Panc1 (cell line): ENCODE results near the gene ZNF764. TPM values are rescaled to one million over a fixed set of nuclear protein-coding genes. Genes with fewer than 3 reads are reported as not detected.

ENCODE experiments used
- ATAC-seq: fragments of 200-7000 bp; cut with Tn5 transposase; 2 replicates; pipeline ENCODE4 v1.9.1; 2020; ENCODE audit warnings: mild to moderate bottlenecking, moderate library complexity
- BruUV-seq: library from RNA; stranded (reverse); fragments of 400-500 nt; replicated peaks from 2 replicates; lab custom pipeline; 2021; lab: Mats Ljungman, UMichigan
- CTCF ChIA-PET: fragments of 300-600 bp; sonication (Branson Sonifier 250); formaldehyde crosslinking; loops from one replicate; lab custom pipeline; 2022; ENCODE audit warnings: antibody characterized with exemption; lab: Charles Lee
- POLR2A ChIA-PET: fragments of 300-600 bp; sonication (Branson Sonifier 250); formaldehyde crosslinking; loops from one replicate; lab custom pipeline; 2022; ENCODE audit warnings: antibody characterized with exemption; lab: Charles Lee
- DNase-seq: peaks from one replicate; pipeline ENCODE4 v3.0.0-alpha.2; 2010; ENCODE audit warnings: low read depth, low spot score
- H3K27ac ChIP-seq: 2 replicates; pipeline ENCODE4 v1.5.1; 2011; ENCODE audit warnings: mild to moderate bottlenecking, low read length, inconsistent platforms
- H3K27me3 ChIP-seq: fragments of 200-500 bp; sonication (Bioruptor generic); 2 replicates; pipeline ENCODE4 v1.6.0; 2014; ENCODE audit warnings: low read length, inconsistent platforms; ENCODE audit not compliant: control insufficient read depth, insufficient read depth
- H3K36me3 ChIP-seq: fragments of 200-500 bp; sonication (Bioruptor generic); 2 replicates; pipeline ENCODE4 v1.5.1; 2014; ENCODE audit warnings: inconsistent platforms, mild to moderate bottlenecking, low read length, moderate library complexity; ENCODE audit not compliant: control insufficient read depth, insufficient read depth
- H3K4me1 ChIP-seq: 2 replicates; pipeline ENCODE4 v1.5.1; 2011; ENCODE audit warnings: inconsistent platforms, mild to moderate bottlenecking, low read length, moderate library complexity; ENCODE audit not compliant: control insufficient read depth, insufficient read depth
- H3K4me3 ChIP-seq, 2 experiments: 2 replicates each; pipeline ENCODE4 v1.5.1; 2011 to 2012; ENCODE audit warnings: low read depth in 2 of 2, low read length in 2 of 2, mild to moderate bottlenecking in 2 of 2, inconsistent platforms in 1 of 2, moderate library complexity in 1 of 2
- H3K9me3 ChIP-seq: fragments of 200-500 bp; sonication (Bioruptor generic); 2 replicates; pipeline ENCODE4 v1.5.1; 2014; ENCODE audit warnings: low read depth, mild to moderate bottlenecking, inconsistent platforms, low read length, moderate library complexity; ENCODE audit not compliant: control insufficient read depth, insufficient read depth
- CTCF ChIP-seq: fragments of 450-650 bp; IDR thresholded peaks from 2 replicates; pipeline ENCODE4 v1.5.1; 2017; ENCODE audit warnings: mild to moderate bottlenecking
- POLR2AphosphoS5 ChIP-seq: IDR thresholded peaks from 2 replicates; pipeline ENCODE4 v1.6.1; 2012; ENCODE audit warnings: mild to moderate bottlenecking, low read depth, low read length, moderate library complexity
- SIN3A ChIP-seq: IDR thresholded peaks from 2 replicates; pipeline ENCODE4 v1.6.1; 2012; ENCODE audit warnings: low read depth, mild to moderate bottlenecking, low read length, moderate library complexity, borderline replicate concordance; ENCODE audit not compliant: insufficient read depth
- TCF7L2 ChIP-seq: IDR thresholded peaks from 2 replicates; pipeline ENCODE4 v1.6.1; 2011; ENCODE audit warnings: mild to moderate bottlenecking, low read depth, low read length, inconsistent platforms
- in situ Hi-C: cut with HindIII; loops from 2 replicates; pipeline ENCODE4 v1.10.0; 2016; ENCODE audit warnings: low sequenced_read_pairs, low pct_unique_long_range_greater_than_20kb
- intact Hi-C: fragments of 100-400 bp; cut with micrococcal nuclease; formaldehyde crosslinking; loops from one replicate; pipeline ENCODE4 v1.10.0; 2022; ENCODE audit not compliant: unreplicated experiment
- total RNA-seq: library from RNA; stranded (reverse); gene quantifications from one replicate; pipeline ENCODE4 v1.2.1, GENCODE V29; 2021; ENCODE audit not compliant: unreplicated experiment
- TF ChIP-seq, protein P1 (sequence below), 2 experiments: IDR thresholded peaks; 2 replicates each; pipeline ENCODE4 v1.6.1; 2011 to 2012; ENCODE audit warnings: low read depth in 2 of 2, control low read depth in 1 of 2, low read length in 1 of 2, mild to moderate bottlenecking in 1 of 2, moderate library complexity in 1 of 2; ENCODE audit not compliant: insufficient read depth in 1 of 2

ZNF764 gene
- total RNA-seq, 1 experiment from 2014 or later, result 16.7 TPM

DNA sequence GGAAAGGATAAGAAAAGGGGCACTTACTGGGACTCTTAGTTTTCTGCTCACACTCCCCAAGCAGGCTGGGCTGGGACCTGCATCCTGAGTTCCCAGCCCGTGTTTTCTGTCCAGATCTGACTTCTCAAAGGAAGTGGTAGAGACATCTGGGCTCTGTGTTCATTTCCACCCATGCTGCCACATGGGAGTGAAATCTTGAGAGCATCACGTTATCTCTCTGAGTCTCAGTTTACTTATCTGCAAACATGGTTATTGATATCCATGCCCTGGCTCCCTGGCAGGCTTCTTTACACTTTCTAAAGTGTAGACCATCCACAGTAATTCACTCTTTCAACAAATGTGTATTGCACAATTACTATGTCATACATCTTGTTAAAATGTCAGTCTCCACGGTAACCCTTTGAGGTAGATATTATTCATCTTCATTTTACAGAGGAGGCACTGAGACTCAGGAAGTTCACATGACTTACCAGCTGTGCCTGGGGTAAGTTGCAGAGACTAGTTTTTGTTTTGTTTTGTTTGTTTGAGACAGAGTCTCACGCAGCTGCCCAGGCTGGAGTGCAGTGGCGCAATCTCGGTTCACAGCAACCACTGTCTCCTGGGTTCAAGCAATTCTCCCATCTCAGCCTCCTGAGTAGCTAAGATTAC lies 9.9 kb upstream of the ZNF764 start:
- Histone ChIP-seq H3K4me3 (no peak overlapping the region), H3K4me1 (peaks cover 9% of the 10 kb centered on the region), H3K36me3 (no peaks in the 10 kb centered on the region), H3K27ac (no peak overlapping the region), H3K27me3 (no peaks in the 10 kb centered on the region), H3K9me3 (no peaks in the 10 kb centered on the region)
- ATAC-seq, result no peak
- no TSS peak for BruUV-seq
- TF ChIP-seq POLR2AphosphoS5 (no peak), TCF7L2 (peak; percentile 79)
- ChIA-PET POLR2A (no interaction called here), CTCF (no interaction called here)
- in situ Hi-C loops (no loop called here), intact Hi-C loops (no loop called here)
- peak; percentile 24 for DNase-seq

- BruUV-seq, result no TSS peak
- TF ChIP-seq, protein P1, sequence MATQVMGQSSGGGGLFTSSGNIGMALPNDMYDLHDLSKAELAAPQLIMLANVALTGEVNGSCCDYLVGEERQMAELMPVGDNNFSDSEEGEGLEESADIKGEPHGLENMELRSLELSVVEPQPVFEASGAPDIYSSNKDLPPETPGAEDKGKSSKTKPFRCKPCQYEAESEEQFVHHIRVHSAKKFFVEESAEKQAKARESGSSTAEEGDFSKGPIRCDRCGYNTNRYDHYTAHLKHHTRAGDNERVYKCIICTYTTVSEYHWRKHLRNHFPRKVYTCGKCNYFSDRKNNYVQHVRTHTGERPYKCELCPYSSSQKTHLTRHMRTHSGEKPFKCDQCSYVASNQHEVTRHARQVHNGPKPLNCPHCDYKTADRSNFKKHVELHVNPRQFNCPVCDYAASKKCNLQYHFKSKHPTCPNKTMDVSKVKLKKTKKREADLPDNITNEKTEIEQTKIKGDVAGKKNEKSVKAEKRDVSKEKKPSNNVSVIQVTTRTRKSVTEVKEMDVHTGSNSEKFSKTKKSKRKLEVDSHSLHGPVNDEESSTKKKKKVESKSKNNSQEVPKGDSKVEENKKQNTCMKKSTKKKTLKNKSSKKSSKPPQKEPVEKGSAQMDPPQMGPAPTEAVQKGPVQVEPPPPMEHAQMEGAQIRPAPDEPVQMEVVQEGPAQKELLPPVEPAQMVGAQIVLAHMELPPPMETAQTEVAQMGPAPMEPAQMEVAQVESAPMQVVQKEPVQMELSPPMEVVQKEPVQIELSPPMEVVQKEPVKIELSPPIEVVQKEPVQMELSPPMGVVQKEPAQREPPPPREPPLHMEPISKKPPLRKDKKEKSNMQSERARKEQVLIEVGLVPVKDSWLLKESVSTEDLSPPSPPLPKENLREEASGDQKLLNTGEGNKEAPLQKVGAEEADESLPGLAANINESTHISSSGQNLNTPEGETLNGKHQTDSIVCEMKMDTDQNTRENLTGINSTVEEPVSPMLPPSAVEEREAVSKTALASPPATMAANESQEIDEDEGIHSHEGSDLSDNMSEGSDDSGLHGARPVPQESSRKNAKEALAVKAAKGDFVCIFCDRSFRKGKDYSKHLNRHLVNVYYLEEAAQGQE (IDR thresholded peaks at IDR 0.05; ENCODE audit: insufficient read depth in 1 of 2, low read depth in 2 of 2, low read length in 1 of 2), result no peak
- TF ChIP-seq TCF7L2, result no peak
- no peak for TF ChIP-seq CTCF
- TF ChIP-seq SIN3A, result no peak
- no peak for TF ChIP-seq POLR2AphosphoS5
- Histone ChIP-seq H3K4me3 (no peak overlapping the region), H3K4me1 (peaks cover 9% of the 10 kb centered on the region), H3K27me3 (no peaks in the 10 kb centered on the region), H3K36me3 (no peaks in the 10 kb centered on the region), H3K27ac (no peak overlapping the region), H3K9me3 (no peaks in the 10 kb centered on the region)
- DNase-seq, result no peak
- POLR2A ChIA-PET, result no interaction called here
- ATAC-seq, result no peak
- CTCF ChIA-PET, result no interaction called here
- intact Hi-C loops, result no loop called here
- in situ Hi-C loops, result no loop called here
These were observed 9.2 kb upstream of the ZNF764 start for GRCh38 chr16:30567160-30567990.

GRCh38 chr16:30566531-30566930 lies 8.4 kb upstream of the ZNF764 start:
- peaks cover 9% of the 10 kb centered on the region for H3K4me1 ChIP-seq
- DNase-seq (no peak), ATAC-seq (no peak)
- in situ Hi-C loops, result no loop called here
- no TSS peak for BruUV-seq
- TF ChIP-seq SIN3A (no peak), POLR2AphosphoS5 (no peak), TCF7L2 (no peak)
- TF ChIP-seq, protein P1 (IDR thresholded peaks at IDR 0.05; ENCODE audit: insufficient read depth in 1 of 2, low read depth in 2 of 2, low read length in 1 of 2), result no peak
- ChIA-PET CTCF (no interaction called here), POLR2A (no interaction called here)
- no peaks in the 10 kb centered on the region for H3K36me3 ChIP-seq
- no peaks in the 10 kb centered on the region for H3K27me3 ChIP-seq
- no peak overlapping the region for H3K27ac ChIP-seq
- intact Hi-C loops, result no loop called here
- H3K4me3 ChIP-seq, result no peak overlapping the region
- no peaks in the 10 kb centered on the region for H3K9me3 ChIP-seq
